ENCODE results near the gene KIAA1671. TPM values are rescaled to one million over a fixed set of nuclear protein-coding genes. Genes with fewer than 3 reads are reported as not detected.

The KIAA1671 gene
- total RNA-seq, 4 donors from 2014 or later: 7.5 to 26.5 (median 9.1) TPM

DNA sequence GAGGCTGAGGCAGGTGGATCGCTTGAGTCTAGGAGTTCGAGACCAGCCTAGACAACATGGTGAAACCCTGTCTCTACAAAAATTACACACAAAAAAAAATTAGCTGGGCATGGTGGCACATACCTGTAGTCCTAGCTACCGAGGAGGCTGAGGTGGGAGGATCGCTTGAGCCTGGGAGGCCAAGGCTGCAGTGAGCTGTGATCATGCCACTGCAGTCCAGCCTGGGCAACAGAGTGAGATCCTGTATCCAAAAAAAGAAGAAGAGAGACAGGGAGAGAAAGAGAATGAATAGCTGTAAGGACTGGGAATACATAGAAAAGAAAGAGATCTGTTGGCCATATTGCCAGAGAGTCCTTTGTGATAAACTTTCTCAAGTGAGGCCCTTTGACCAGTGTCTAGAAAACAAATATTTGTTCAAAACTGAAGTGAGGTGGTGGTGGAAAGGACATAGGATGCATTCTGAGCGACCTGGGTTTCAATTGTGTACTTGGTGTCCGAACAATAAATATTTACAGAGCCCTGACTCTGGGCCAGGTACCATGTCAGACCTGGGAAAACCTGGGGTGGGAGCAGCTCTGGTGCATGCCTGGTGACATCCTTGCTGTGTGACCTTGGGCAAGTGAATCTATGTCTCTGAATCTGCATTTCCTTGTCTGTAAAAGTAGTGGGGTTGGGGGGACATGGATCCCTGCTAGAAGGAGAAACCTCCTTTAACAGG is 157.5 kb downstream of the KIAA1671 start:
- no peak for ATAC-seq (ENCODE audit: low FRiP score)
- DNase-seq (ENCODE audit: low spot score): no peak
- TF ChIP-seq, protein P1, sequence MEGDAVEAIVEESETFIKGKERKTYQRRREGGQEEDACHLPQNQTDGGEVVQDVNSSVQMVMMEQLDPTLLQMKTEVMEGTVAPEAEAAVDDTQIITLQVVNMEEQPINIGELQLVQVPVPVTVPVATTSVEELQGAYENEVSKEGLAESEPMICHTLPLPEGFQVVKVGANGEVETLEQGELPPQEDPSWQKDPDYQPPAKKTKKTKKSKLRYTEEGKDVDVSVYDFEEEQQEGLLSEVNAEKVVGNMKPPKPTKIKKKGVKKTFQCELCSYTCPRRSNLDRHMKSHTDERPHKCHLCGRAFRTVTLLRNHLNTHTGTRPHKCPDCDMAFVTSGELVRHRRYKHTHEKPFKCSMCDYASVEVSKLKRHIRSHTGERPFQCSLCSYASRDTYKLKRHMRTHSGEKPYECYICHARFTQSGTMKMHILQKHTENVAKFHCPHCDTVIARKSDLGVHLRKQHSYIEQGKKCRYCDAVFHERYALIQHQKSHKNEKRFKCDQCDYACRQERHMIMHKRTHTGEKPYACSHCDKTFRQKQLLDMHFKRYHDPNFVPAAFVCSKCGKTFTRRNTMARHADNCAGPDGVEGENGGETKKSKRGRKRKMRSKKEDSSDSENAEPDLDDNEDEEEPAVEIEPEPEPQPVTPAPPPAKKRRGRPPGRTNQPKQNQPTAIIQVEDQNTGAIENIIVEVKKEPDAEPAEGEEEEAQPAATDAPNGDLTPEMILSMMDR (IDR thresholded peaks at IDR 0.05): no peak

GRCh38 chr22:25110596-25110845 is 158.0 kb downstream of the KIAA1671 start:
- no peak for ATAC-seq (ENCODE audit: low FRiP score)
- TF ChIP-seq, protein P1 (IDR thresholded peaks at IDR 0.05): no peak
- DNase-seq (ENCODE audit: low spot score): no peak

DNA sequence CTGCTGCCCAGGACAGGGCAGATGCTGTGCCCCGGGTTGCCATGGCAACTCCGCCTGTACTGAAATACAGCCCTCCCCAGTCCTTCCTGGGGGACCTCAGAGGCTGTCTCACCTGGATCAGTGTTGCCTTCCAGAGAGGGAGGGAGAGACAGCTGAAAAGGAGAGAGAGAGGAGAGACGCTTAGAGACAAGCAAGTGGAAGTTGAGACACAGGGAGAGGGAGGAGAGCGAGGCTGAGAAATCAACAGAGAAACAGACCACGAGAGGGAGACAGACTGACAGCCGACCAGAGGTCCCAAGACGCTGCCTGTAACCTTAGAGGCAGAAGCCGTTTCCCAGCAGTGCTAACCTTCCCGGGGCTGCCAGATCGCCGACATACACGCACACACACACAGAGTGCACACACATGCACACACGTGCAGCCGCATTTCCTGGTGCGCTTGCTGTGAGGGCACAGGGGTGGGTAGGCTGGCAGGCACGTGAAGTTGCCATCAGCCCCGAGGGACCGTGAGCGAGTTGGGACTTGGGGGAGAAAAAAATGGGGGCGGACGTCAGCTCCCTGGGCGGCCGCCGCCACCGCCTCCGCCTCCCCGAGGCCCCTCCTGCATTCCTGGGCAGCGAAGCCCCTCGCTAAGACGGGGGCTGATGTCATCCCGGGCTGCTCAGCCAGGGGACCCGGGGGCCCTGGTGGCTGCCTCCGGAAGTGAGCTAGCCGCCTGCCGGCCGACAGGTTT is 158.5 kb downstream of the KIAA1671 start:
- TF ChIP-seq, protein P1 (IDR thresholded peaks at IDR 0.05): no peak
- DNase-seq (ENCODE audit: low spot score): no peak
- peak; percentile 90 for ATAC-seq (ENCODE audit: low FRiP score)

- ATAC-seq (ENCODE audit: low FRiP score) (peak; percentile 4), DNase-seq (ENCODE audit: low spot score) (no peak)
- TF ChIP-seq, protein P1 (IDR thresholded peaks at IDR 0.05): no peak
Observed at GRCh38 chr22:25111579-25112517, 159.3 kb downstream of the KIAA1671 start.

- TF ChIP-seq, protein P1 (IDR thresholded peaks at IDR 0.05): no peak
- ATAC-seq (ENCODE audit: low FRiP score) (no peak), DNase-seq (ENCODE audit: low spot score) (no peak)
Observed at GRCh38 chr22:25112538-25113253, 160.2 kb downstream of the KIAA1671 start.

GRCh38 chr22:25113316-25113721 is 160.8 kb downstream of the KIAA1671 start:
- DNase-seq (ENCODE audit: low spot score): no peak
- TF ChIP-seq, protein P1 (IDR thresholded peaks at IDR 0.05): no peak
- ATAC-seq (ENCODE audit: low FRiP score): no peak
